Fibroblast of villous mesenchyme (primary cell): ENCODE data around the gene GMNN. TPM values are rescaled to one million over a fixed set of nuclear protein-coding genes. Genes with fewer than 3 reads are reported as not detected.

Experiments
- DNase-seq: peaks from one replicate; pipeline ENCODE4 v3.0.0-alpha.2; 2010; ENCODE audit warnings: low read depth
- H3K4me3 ChIP-seq: 2 replicates; pipeline ENCODE4 v1.5.1; 2011; ENCODE audit warnings: low read depth, mild to moderate bottlenecking, low read length
- total RNA-seq: library from RNA; depleted of rRNA; stranded (reverse); fragments of >200 nt; gene quantifications from 2 replicates; pipeline ENCODE4 v1.2.3, GENCODE V29; 2012
- TF ChIP-seq, protein P1 (sequence below): IDR thresholded peaks from 2 replicates; pipeline ENCODE4 v1.5.1; 2012; ENCODE audit warnings: low read depth, mild to moderate bottlenecking, low read length; ENCODE audit not compliant: insufficient read depth

Gene GMNN
- total RNA-seq, 1 donor: 24.2 TPM

DNA sequence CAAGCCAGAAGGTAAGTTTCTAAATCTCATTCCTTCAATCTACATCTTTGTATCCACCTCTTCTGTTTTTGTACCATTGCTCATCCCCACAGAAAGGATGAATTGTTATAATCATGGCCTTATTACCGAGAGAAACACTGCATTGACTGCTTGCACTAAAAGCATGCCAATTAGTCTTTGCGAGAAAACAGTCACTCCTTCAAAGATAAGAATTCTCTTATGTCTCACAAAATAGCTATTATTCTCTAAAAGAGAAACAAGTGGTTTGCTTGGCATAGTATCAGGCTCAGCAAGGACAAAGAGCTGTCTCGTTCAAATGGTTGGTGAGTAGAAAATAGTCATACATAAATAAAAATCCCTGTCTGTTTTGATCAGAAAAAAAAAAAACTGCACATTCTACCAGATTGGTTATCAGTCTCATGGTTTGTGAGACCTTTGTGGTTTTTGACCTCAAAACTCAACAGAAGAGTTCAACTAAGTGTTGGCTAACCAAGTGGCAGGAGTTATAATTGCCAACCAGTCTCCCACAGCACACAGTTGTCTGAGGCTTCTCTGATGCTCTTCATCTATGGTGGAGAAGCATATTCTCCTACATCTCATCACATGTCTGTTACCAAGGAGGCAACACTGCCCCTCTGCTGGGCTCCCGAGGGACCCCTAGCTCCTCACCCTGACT is 59.1 kb downstream of the GMNN start:
- no peak for DNase-seq
- TF ChIP-seq, protein P1, sequence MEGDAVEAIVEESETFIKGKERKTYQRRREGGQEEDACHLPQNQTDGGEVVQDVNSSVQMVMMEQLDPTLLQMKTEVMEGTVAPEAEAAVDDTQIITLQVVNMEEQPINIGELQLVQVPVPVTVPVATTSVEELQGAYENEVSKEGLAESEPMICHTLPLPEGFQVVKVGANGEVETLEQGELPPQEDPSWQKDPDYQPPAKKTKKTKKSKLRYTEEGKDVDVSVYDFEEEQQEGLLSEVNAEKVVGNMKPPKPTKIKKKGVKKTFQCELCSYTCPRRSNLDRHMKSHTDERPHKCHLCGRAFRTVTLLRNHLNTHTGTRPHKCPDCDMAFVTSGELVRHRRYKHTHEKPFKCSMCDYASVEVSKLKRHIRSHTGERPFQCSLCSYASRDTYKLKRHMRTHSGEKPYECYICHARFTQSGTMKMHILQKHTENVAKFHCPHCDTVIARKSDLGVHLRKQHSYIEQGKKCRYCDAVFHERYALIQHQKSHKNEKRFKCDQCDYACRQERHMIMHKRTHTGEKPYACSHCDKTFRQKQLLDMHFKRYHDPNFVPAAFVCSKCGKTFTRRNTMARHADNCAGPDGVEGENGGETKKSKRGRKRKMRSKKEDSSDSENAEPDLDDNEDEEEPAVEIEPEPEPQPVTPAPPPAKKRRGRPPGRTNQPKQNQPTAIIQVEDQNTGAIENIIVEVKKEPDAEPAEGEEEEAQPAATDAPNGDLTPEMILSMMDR: no peak
- H3K4me3 ChIP-seq: no peak overlapping the region

Other genes starting within 250 kb of the GMNN start
- gene KIAA0319, start 128.7 kb upstream of the GMNN start, total RNA-seq: not detected in 2 replicates
- gene TDP2, start 108.0 kb upstream of the GMNN start, total RNA-seq: 13.2 and 22.9 TPM in 2 replicates
- gene ACOT13, start 107.9 kb upstream of the GMNN start, total RNA-seq: 5.2 and 6.8 TPM in 2 replicates
- 148 and 187 TPM in 2 replicates for gene C6orf62, start 55.8 kb upstream of the GMNN start, total RNA-seq
- not detected in 2 replicates for gene ARMH2, start 24.0 kb downstream of the GMNN start, total RNA-seq
- gene RIPOR2, start 161.0 kb downstream of the GMNN start, total RNA-seq: 5.2 and 15.8 TPM in 2 replicates